Colonic mucosa (tissue), 4 donors: Measurements from ENCODE around the gene ABHD17A. TPM values are rescaled to one million over a fixed set of nuclear protein-coding genes. Genes with fewer than 3 reads are reported as not detected.

Experiments
- DNase-seq: peaks from one replicate; pipeline ENCODE4 v3.0.0-alpha.2; 2020
- H3K27ac ChIP-seq: fragments of 200-600 bp; one replicate; pipeline ENCODE4 v1.8.0; 2021
- H3K27me3 ChIP-seq: fragments of 200-600 bp; one replicate; pipeline ENCODE4 v1.8.0; 2021
- H3K36me3 ChIP-seq: fragments of 200-600 bp; one replicate; pipeline ENCODE4 v1.8.0; 2021
- H3K4me1 ChIP-seq: fragments of 200-600 bp; one replicate; pipeline ENCODE4 v1.8.0; 2021; ENCODE audit warnings: mild to moderate bottlenecking
- H3K4me3 ChIP-seq: fragments of 200-600 bp; one replicate; pipeline ENCODE4 v1.8.0; 2021
- H3K9ac ChIP-seq, 2 donors: one replicate each; pipeline ENCODE4 v1.7.0; 2013; ENCODE audit warnings: control low read depth in 2 of 2, low read depth in 2 of 2, low read length in 2 of 2
- H3K9me3 ChIP-seq: fragments of 200-600 bp; one replicate; pipeline ENCODE4 v1.8.0; 2021
- intact Hi-C: fragments of 100-400 bp; cut with DNase I; formaldehyde crosslinking; loops from one replicate; pipeline ENCODE4 v1.14.1; 2022
- total RNA-seq, 2 donors: library from RNA; stranded (reverse); fragmentation: NEBNext Ultra II Directional in 1 of 2; extraction: Animal tissue kit (Norgen Biotek cat#: 25700) in 1 of 2; gene quantifications; one replicate each; pipeline ENCODE4 v1.2.1, GENCODE V29; 2021
- TF ChIP-seq, protein P1 (sequence below): fragments of 200-600 bp; IDR thresholded peaks from one replicate; pipeline ENCODE4 v1.8.0; 2022; ENCODE audit warnings: antibody characterized with exemption, mild to moderate bottlenecking
- donor health status: healthy.
- donor health status: DM: no; HTN: no; CAD: no.
- donor health status: DM: no; HTN: no; CAD: no.

ABHD17A gene
- total RNA-seq, 2 donors from 2014 or later, result 53.3 to 78.5 TPM

DNA sequence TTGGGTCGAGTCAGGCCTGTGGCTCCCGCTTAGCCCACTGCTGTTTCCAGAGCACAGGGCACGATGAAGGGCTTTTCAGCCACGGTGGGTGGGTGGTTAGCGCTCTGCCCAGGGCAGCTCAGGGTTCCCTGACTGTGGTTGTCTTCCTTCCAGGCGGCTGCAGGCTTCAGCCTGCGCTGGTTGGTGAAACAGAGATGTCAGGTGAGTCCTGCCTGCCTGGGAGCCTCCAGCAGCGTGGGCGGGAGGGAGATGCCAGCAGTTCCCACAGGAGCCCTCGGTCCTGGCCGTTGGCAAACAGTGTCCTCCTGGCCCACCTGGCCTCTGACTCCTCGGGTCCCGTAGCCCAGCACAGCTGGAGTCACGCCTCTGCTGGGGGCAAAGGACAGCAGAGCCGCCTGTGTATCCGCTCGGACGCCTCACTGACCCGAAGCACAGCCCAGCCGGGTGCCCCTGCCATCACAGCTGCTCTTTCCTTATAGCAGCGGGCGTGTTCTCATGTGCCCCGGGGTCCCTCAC is 29.6 kb upstream of the ABHD17A start:
- DNase-seq, result no peak
- Histone ChIP-seq H3K9ac (no peak overlapping the region), H3K4me1 (no peaks in the 10 kb centered on the region), H3K9me3 (no peaks in the 10 kb centered on the region), H3K27ac (no peak overlapping the region), H3K27me3 (no peaks in the 10 kb centered on the region), H3K36me3 (peaks cover 11% of the 10 kb centered on the region), H3K4me3 (no peak overlapping the region)
- TF ChIP-seq, protein P1, sequence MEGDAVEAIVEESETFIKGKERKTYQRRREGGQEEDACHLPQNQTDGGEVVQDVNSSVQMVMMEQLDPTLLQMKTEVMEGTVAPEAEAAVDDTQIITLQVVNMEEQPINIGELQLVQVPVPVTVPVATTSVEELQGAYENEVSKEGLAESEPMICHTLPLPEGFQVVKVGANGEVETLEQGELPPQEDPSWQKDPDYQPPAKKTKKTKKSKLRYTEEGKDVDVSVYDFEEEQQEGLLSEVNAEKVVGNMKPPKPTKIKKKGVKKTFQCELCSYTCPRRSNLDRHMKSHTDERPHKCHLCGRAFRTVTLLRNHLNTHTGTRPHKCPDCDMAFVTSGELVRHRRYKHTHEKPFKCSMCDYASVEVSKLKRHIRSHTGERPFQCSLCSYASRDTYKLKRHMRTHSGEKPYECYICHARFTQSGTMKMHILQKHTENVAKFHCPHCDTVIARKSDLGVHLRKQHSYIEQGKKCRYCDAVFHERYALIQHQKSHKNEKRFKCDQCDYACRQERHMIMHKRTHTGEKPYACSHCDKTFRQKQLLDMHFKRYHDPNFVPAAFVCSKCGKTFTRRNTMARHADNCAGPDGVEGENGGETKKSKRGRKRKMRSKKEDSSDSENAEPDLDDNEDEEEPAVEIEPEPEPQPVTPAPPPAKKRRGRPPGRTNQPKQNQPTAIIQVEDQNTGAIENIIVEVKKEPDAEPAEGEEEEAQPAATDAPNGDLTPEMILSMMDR, result no peak
- intact Hi-C loops, result no loop called here

DNA sequence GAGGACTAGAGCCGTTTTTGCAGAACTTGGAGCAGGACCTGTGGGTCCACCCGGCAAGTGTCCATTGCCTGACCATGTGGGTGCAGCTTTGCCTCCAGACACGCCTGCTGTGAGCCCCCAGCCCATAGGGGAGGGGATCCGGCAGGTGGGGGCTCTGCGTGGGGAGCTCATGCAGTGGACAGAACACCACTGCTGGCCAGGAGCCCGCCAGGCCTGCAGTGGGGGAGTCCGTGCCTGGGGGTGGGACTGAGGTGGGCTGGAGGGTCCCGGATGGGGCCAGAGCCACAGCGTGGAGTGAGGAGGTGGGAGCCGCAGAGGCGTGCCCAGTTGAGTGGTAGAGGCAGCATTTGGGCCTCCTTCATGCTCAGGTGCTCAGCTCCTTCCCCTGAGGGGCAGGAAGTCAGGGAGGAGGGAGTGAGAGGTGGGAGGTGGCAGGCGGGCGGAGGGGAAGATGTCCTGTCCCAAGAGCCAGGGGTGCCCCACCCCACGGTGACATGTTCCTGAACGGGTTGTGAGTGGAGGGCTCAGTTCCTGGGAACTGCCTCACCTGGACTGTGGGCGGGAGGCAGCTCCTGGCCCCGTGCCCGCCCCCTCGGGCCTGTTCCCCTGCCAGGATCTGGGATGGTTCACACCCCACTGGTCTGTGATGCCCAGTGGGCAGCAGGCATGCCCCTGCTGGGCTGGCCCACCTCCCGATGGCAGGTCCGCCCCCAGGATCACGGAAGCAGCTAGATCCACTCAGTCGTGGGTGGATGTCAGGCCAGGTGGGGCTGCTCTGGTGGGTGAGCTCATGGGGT is 28.7 kb upstream of the ABHD17A start:
- Histone ChIP-seq H3K27ac (no peak overlapping the region), H3K36me3 (peaks cover 11% of the 10 kb centered on the region), H3K9me3 (no peaks in the 10 kb centered on the region), H3K4me1 (peaks cover 4% of the 10 kb centered on the region), H3K27me3 (no peaks in the 10 kb centered on the region), H3K9ac (no peak overlapping the region), H3K4me3 (no peak overlapping the region)
- TF ChIP-seq, protein P1, result no peak
- no peak for DNase-seq
- intact Hi-C loops, result no loop called here

DNA sequence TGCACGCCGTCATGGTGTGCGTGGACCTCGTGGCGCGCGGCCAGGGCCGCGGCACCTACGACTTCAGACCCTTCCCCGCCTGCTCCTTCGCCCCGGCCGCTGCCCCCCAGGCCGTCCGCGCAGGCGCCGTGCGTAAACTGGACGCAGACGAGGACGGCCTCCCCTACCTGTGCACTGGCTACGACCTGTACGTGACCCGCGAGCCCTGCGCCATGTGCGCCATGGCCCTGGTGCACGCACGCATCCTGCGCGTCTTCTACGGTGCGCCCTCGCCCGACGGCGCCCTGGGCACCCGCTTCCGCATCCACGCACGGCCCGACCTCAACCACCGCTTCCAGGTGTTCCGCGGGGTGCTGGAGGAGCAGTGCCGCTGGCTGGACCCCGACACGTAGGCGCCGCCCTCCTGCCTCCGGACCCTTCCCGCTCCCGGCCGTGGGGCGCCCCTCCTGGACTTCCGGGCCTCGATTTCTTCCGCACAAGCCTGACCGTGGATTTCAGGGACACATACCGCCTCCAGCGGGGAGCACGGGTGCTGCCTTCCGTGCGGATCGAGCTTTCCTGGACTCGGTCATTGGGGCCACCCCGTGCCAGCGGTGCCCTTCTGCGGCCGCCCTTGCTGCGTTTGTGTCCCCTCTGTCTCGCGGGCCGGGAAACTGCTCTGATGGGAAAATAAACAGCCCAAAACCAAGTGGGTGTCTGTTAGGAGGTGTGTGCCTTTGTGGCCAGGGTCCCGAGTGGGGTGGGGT is 27.6 kb upstream of the ABHD17A start:
- Histone ChIP-seq H3K27me3 (no peaks in the 10 kb centered on the region), H3K9ac (no peak overlapping the region), H3K9me3 (no peaks in the 10 kb centered on the region), H3K4me3 (no peak overlapping the region), H3K4me1 (peaks cover 4% of the 10 kb centered on the region), H3K36me3 (peaks cover 11% of the 10 kb centered on the region), H3K27ac (no peak overlapping the region)
- TF ChIP-seq, protein P1, result no peak
- intact Hi-C loops, result no loop called here
- no peak for DNase-seq

DNA sequence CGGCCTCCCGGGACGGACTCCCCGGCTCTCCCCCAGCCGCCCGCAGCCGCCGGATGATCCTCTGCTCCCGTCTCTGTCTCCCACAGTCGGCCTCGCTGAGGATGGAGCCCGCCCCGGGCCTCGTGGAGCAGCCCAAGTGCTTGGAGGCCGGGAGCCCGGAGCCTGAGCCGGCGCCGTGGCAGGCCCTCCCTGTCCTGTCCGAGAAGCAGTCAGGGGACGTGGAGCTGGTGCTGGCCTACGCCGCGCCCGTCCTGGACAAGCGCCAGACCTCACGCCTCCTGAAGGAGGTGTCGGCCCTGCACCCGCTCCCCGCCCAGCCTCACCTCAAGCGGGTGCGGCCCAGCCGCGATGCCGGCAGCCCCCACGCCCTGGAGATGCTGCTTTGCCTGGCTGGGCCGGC is 26.7 kb upstream of the ABHD17A start:
- peak overlapping the region; percentile 42 for H3K27ac ChIP-seq
- no peaks in the 10 kb centered on the region for H3K27me3 ChIP-seq
- DNase-seq, result peak; percentile 93
- H3K4me1 ChIP-seq, result peaks cover 4% of the 10 kb centered on the region
- intact Hi-C loops, result no loop called here
- no peak overlapping the region for H3K9ac ChIP-seq
- H3K36me3 ChIP-seq, result peaks cover 11% of the 10 kb centered on the region
- TF ChIP-seq, protein P1, result no peak
- H3K4me3 ChIP-seq, result peak overlapping the region; percentile 8
- H3K9me3 ChIP-seq, result no peaks in the 10 kb centered on the region

DNA sequence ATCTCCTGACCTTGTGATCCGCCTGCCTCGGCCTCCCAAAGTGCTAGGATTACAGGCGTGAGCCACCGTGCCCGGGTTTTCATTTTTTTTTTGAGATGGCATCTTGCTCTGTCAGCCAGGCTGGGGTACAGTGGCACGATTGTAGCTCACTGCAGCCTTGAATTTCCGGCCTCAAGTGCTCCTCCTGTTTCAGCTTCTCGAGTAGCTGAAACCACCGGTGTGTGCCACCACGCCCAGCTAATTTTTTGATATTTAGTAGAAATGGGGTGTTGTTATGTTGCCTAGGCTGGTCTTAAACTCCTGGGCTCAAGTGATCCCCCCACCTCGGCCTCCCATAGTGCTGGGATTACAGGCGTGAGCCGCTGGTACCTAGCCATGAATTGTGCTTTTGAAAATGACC is 25.8 kb upstream of the ABHD17A start:
- TF ChIP-seq, protein P1, result no peak
- peaks cover 6% of the 10 kb centered on the region for H3K4me1 ChIP-seq
- H3K36me3 ChIP-seq, result peaks cover 11% of the 10 kb centered on the region
- no peaks in the 10 kb centered on the region for H3K9me3 ChIP-seq
- intact Hi-C loops, result no loop called here
- DNase-seq, result no peak
- no peaks in the 10 kb centered on the region for H3K27me3 ChIP-seq
- no peak overlapping the region for H3K9ac ChIP-seq
- H3K4me3 ChIP-seq, result no peak overlapping the region
- no peak overlapping the region for H3K27ac ChIP-seq
